Esophagus muscularis mucosa (tissue), 4 donors: ENCODE data around the gene LRFN2. TPM values are rescaled to one million over a fixed set of nuclear protein-coding genes. Genes with fewer than 3 reads are reported as not detected.

Experiments used
- DNase-seq: peaks from one replicate; pipeline ENCODE4 v3.0.0-alpha.2; 2017; ENCODE audit errors: extremely low spot score
- H3K27ac ChIP-seq, 4 donors: fragments of 200-600 bp; sonication (generic); replicated peaks in 1 of 4; 1 replicate in 3 of 4; 2 replicates in 1 of 4; pipeline ENCODE4 v1.5.1; 2016 to 2019; ENCODE audit warnings: mild to moderate bottlenecking in 1 of 4
- H3K27me3 ChIP-seq, 4 donors: fragments of 200-600 bp; sonication (generic); one replicate each; pipeline versions ENCODE4 v1.5.1 to v1.6.0; 2016 to 2019
- H3K36me3 ChIP-seq, 4 donors: fragments of 200-600 bp; sonication (generic); one replicate each; pipeline ENCODE4 v1.5.1; 2016 to 2019
- H3K4me1 ChIP-seq, 4 donors: fragments of 200-600 bp; sonication (generic); one replicate each; pipeline ENCODE4 v1.5.1; 2016 to 2019
- H3K4me3 ChIP-seq, 4 donors: fragments of 200-600 bp; sonication (generic); 1 replicate in 2 of 4; 2 replicates in 2 of 4; pipeline ENCODE4 v1.5.1; 2016 to 2019; ENCODE audit warnings: mild to moderate bottlenecking in 4 of 4, moderate library complexity in 1 of 4
- H3K9me3 ChIP-seq, 4 donors: fragments of 200-600 bp; sonication (generic); 1 replicate in 3 of 4; 2 replicates in 1 of 4; pipeline ENCODE4 v1.5.1; 2016 to 2019
- EP300 ChIP-seq: sonication (generic); formaldehyde crosslinking; IDR thresholded peaks from one replicate; pipeline ENCODE4 v1.6.1; 2017; ENCODE audit warnings: antibody characterized with exemption
- POLR2A ChIP-seq: fragments of 450-650 bp; IDR thresholded peaks from one replicate; pipeline ENCODE4 v1.6.1; 2017; ENCODE audit warnings: antibody characterized with exemption, moderate library complexity, mild to moderate bottlenecking, low read depth
- POLR2AphosphoS5 ChIP-seq, 2 donors: sonication (generic); formaldehyde crosslinking; IDR thresholded peaks; one replicate each; pipeline ENCODE4 v1.6.1; 2017; ENCODE audit warnings: antibody characterized with exemption in 2 of 2
- WGBS: methylation state at CpG from one replicate; pipeline ENCODE4 v1.1.5; 2018; 5-methylcytosine and 5-hydroxymethylcytosine counted together
- intact Hi-C: fragments of 100-400 bp; cut with DNase I; formaldehyde crosslinking; loops from one replicate; pipeline ENCODE4 v1.15.1; 2023
- total RNA-seq, 4 donors: library from RNA; depleted of rRNA; stranded (reverse); fragments of >200 nt; gene quantifications; one replicate each; pipeline versions ENCODE4 v1.1.0 to v1.2.1, GENCODE V29; 2016
- TF ChIP-seq, protein P1 (sequence below), 3 experiments: fragments of 200-600 bp in 2 of 3; fragments of 450-650 bp in 1 of 3; sonication (generic) in 2 of 3; IDR thresholded peaks; one replicate each; pipeline ENCODE4 v1.5.1; 2017 to 2019; ENCODE audit warnings: antibody characterized with exemption in 3 of 3, mild to moderate bottlenecking in 2 of 3, moderate library complexity in 1 of 3

Gene LRFN2
- total RNA-seq, 4 donors from 2014 or later, result 0.11 TPM; not detected in 3

DNA sequence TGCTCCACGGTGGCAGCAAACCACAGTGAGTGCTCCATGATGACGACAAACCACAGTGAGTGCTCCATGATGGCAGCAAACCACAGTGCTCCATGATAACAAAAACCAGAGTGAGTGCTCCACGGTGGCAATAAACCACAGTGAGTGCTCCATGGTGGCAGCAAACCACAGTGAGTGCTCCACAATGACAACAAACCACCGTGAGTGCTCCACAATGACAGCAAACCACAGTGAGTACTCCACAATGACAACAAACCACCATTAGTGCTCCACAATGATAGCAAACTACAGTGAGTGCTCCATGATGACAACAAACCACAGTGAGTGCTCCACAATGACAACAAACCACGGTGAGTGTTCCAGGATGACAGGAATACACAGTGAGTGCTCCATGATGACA is 36.0 kb upstream of the LRFN2 start:
- TF ChIP-seq EP300, result no peak
- TF ChIP-seq POLR2A, result no peak
- TF ChIP-seq, protein P1, sequence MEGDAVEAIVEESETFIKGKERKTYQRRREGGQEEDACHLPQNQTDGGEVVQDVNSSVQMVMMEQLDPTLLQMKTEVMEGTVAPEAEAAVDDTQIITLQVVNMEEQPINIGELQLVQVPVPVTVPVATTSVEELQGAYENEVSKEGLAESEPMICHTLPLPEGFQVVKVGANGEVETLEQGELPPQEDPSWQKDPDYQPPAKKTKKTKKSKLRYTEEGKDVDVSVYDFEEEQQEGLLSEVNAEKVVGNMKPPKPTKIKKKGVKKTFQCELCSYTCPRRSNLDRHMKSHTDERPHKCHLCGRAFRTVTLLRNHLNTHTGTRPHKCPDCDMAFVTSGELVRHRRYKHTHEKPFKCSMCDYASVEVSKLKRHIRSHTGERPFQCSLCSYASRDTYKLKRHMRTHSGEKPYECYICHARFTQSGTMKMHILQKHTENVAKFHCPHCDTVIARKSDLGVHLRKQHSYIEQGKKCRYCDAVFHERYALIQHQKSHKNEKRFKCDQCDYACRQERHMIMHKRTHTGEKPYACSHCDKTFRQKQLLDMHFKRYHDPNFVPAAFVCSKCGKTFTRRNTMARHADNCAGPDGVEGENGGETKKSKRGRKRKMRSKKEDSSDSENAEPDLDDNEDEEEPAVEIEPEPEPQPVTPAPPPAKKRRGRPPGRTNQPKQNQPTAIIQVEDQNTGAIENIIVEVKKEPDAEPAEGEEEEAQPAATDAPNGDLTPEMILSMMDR (IDR thresholded peaks at IDR 0.05), result no peak
- TF ChIP-seq POLR2AphosphoS5 (IDR thresholded peaks at IDR 0.05), result no peak
- intact Hi-C loops, result no loop called here
- no peak for DNase-seq

DNA sequence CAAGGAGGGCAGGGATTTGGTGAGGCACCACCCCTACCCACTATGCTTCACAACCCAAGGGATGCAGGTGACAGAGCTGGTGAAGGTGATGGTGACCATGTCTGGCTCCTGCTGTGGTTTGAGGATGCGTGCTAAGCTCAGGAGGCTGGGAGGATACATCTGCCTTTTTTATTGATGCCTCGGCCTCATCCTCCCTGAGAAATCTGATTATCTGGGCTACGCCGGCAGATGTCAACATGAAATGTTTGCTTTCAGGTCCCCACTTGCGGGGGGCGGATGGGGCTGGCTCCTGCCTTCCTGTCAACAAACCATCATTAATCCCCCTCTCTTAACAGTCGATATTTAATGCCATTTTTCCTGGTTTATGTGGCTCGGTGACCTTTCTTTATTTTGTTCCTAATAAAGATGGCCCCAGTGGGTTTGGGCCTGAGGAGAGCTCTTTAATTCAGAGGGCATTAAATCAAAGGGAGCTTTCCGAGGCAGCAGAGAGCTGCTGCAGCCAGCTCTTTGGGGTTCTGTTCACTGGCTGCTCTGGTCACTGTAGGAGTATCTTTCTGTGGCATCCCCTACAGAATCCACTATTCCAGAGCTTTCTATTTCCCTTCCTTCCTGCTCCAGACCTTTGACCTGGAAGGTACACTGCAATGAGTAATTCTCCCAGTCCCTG is 33.5 kb upstream of the LRFN2 start:
- intact Hi-C loops, result no loop called here
- TF ChIP-seq POLR2AphosphoS5 (IDR thresholded peaks at IDR 0.05), result no peak
- TF ChIP-seq EP300, result no peak
- TF ChIP-seq, protein P1 (IDR thresholded peaks at IDR 0.05), result no peak
- TF ChIP-seq POLR2A, result no peak
- Histone ChIP-seq H3K4me3 (no peak overlapping the region), H3K27ac (no peak overlapping the region), H3K9me3 (peaks cover 0 to 7% (median 0%) of the 10 kb centered on the region in 4 donors), H3K4me1 (no peaks in the 10 kb centered on the region), H3K27me3 (peaks cover 0 to 25% (median 0%) of the 10 kb centered on the region in 4 donors), H3K36me3 (no peaks in the 10 kb centered on the region)
- WGBS, result 71% methylated on average over 9 of the region's 9 CpGs
- no peak for DNase-seq

More for the DNA sequence above, 36.0 kb upstream of the LRFN2 start:
- peaks cover 0 to 7% (median 0%) of the 10 kb centered on the region in 4 donors for H3K27me3 ChIP-seq
- no peak overlapping the region for H3K4me3 ChIP-seq
- no peaks in the 10 kb centered on the region for H3K4me1 ChIP-seq
- H3K9me3 ChIP-seq, result peaks cover 0 to under 1% (median 0%) of the 10 kb centered on the region in 4 donors
- 85% methylated on average over 4 of the region's 5 CpGs for WGBS
- no peaks in the 10 kb centered on the region for H3K36me3 ChIP-seq
- H3K27ac ChIP-seq, result no peak overlapping the region

DNA sequence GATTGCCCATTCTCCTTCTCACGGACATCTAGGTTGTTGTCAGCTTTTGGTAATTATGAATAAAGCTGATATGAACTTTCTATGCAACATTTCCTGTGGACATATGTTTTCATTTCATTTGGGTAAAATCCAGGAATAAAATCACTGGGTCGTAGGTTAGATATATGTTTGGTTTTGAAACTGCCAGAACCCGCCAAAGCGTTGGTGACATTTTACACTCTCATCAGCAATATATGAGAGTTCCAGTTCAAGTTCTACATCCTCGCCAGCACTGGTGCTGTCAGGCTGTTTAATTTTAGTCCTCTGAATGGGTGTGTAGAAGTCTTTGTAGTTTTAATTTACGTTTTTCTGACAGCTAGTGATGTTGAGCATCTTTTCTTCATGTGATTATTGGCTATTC is 27.5 kb upstream of the LRFN2 start:
- no peaks in the 10 kb centered on the region for H3K36me3 ChIP-seq
- peaks cover 0 to 7% (median 0%) of the 10 kb centered on the region in 4 donors for H3K9me3 ChIP-seq
- H3K4me3 ChIP-seq, result no peak overlapping the region
- no peak overlapping the region for H3K27ac ChIP-seq
- TF ChIP-seq POLR2AphosphoS5 (IDR thresholded peaks at IDR 0.05) (no peak), EP300 (no peak)
- H3K27me3 ChIP-seq, result peaks cover 0 to 67% (median 0%) of the 10 kb centered on the region in 4 donors
- WGBS, result 35% methylated on average over 6 of the region's 6 CpGs
- no peak for DNase-seq
- no peaks in the 10 kb centered on the region for H3K4me1 ChIP-seq
- intact Hi-C loops, result no loop called here

DNA sequence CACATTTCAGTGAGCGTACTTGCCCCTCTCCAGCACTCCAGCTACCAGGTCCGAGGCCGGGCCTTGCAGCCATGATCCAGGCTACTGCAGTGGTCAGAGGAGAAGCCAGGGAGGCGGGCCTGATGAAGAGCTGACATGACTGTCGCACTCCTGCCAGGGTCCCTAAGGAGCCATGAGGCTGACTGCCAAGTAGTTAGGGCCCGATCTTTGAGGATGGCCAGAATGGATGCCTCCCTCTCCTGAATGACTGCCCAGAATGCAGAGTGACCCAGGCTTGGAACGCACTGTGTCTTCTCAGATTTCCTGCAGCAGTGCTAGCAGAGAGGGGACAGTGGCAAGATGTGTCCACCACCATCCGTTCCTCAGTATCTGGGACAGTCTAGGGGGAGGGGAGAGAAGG is 24.7 kb upstream of the LRFN2 start:
- intact Hi-C loops, result no loop called here
- Histone ChIP-seq H3K27ac (no peak overlapping the region), H3K36me3 (no peaks in the 10 kb centered on the region), H3K4me3 (no peak overlapping the region), H3K4me1 (no peaks in the 10 kb centered on the region), H3K9me3 (no peaks in the 10 kb centered on the region), H3K27me3 (peaks cover 0 to 60% (median 0%) of the 10 kb centered on the region in 4 donors)
- TF ChIP-seq POLR2AphosphoS5 (IDR thresholded peaks at IDR 0.05) (no peak), POLR2A (no peak), EP300 (no peak)
- TF ChIP-seq, protein P1 (IDR thresholded peaks at IDR 0.05), result no peak
- WGBS, result 93% methylated on average over 5 of the region's 8 CpGs
- DNase-seq, result no peak

DNA sequence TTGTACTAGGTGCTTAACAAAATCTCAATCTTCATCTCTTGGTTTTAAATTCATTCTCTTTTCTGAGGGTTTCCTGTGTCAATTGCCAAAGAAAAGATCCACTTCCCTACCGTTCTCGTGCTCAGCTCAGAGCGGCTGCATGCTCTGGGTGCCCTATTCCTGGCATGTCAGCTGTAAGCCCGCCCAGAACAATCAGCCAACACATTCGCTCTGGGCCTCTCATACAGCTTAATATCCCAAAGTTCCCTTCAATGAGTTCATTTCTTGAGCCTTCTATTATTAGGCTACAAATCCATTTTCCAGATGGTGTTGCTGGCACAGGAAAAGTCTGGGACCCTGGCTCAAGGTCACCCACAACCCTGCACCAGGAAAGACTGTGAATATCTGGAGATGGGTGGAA is 24.3 kb upstream of the LRFN2 start:
- Histone ChIP-seq H3K27ac (no peak overlapping the region), H3K9me3 (no peaks in the 10 kb centered on the region), H3K4me1 (no peaks in the 10 kb centered on the region), H3K27me3 (peaks cover 0 to 55% (median 0%) of the 10 kb centered on the region in 4 donors), H3K36me3 (no peaks in the 10 kb centered on the region), H3K4me3 (no peak overlapping the region)
- TF ChIP-seq POLR2A (no peak), POLR2AphosphoS5 (IDR thresholded peaks at IDR 0.05) (no peak), EP300 (no peak)
- TF ChIP-seq, protein P1 (IDR thresholded peaks at IDR 0.05), result no peak
- intact Hi-C loops, result no loop called here
- no peak for DNase-seq
- 73% methylated on average over 5 of the region's 5 CpGs for WGBS
